ENCODE results near the gene HTR3C.
A peak's percentile ranks its signal among the peaks of the same experiment; 100 is the strongest.
"Not testable (repeated sequence)": the region's sequence is repeated elsewhere in the genome, so short reads cannot be mapped to it uniquely, and the experiment has no call there.

HTR3C gene

DNA sequence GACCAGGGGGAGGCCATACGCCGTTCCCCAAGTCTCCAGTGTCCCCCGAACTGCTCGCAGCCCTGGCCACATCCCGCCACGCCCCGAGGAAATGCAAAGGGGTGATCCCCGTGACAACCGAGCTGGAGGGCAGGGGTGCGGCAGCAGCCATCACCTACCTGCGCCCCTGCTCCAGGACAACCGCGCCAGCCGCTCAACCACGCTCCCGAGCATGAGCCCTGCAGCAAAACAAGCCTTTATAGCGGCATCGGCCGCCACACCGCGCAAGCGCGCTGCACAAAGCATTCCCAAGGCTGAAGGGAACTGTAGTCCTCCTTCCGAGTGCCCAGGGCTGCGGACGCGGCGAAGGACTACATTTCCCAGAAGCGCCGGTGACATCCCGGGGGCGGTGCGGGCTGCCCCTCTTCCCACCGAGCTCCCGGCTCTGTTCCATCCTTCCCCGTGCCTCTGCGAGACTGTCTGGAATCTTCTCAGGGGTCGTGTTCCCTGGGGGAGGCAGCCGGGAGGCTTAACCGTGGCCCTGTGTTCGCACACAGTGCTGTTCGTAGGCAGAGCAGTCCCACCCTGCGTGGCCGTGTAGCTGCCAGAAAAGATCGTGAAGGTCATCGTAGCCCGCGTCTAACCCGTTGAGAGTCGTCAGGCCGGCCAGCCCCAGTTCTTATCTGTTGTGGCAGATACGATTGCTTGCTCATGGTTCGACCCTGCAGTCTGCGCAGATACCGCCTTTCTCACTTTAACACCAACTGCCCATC is 35.0 kb upstream of the HTR3C start, which contains the start of gene ABCC5:
Gene ABCC5 (minus strand): TSS at position 213 of the 752 bp plus-strand sequence. CDS start 3,492 bp downstream, outside the sequence.
- peak within 1 kb of the TSS; percentile 89 for H3K4me3 ChIP-seq (ENCODE audit: low read depth, low read length)
- TF ChIP-seq, protein P1, sequence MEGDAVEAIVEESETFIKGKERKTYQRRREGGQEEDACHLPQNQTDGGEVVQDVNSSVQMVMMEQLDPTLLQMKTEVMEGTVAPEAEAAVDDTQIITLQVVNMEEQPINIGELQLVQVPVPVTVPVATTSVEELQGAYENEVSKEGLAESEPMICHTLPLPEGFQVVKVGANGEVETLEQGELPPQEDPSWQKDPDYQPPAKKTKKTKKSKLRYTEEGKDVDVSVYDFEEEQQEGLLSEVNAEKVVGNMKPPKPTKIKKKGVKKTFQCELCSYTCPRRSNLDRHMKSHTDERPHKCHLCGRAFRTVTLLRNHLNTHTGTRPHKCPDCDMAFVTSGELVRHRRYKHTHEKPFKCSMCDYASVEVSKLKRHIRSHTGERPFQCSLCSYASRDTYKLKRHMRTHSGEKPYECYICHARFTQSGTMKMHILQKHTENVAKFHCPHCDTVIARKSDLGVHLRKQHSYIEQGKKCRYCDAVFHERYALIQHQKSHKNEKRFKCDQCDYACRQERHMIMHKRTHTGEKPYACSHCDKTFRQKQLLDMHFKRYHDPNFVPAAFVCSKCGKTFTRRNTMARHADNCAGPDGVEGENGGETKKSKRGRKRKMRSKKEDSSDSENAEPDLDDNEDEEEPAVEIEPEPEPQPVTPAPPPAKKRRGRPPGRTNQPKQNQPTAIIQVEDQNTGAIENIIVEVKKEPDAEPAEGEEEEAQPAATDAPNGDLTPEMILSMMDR (IDR thresholded peaks at IDR 0.05; ENCODE audit: low read depth, low read length), result no peak
- TF ChIP-seq MYC (IDR thresholded peaks at IDR 0.05; ENCODE audit: low read depth, low read length) (0 out of 2 replicates have a peak, but pooled peaks have one; percentile 30), MAX (IDR thresholded peaks at IDR 0.05; ENCODE audit: low read depth, low read length) (peak; percentile 44; the same call in 1 of the 2 replicates), POLR2A (IDR thresholded peaks at IDR 0.05; ENCODE audit: extremely low read depth, insufficient read length) (peak; percentile 52)
- peak; percentile 91 for DNase-seq (ENCODE audit: low read depth)

DNA sequence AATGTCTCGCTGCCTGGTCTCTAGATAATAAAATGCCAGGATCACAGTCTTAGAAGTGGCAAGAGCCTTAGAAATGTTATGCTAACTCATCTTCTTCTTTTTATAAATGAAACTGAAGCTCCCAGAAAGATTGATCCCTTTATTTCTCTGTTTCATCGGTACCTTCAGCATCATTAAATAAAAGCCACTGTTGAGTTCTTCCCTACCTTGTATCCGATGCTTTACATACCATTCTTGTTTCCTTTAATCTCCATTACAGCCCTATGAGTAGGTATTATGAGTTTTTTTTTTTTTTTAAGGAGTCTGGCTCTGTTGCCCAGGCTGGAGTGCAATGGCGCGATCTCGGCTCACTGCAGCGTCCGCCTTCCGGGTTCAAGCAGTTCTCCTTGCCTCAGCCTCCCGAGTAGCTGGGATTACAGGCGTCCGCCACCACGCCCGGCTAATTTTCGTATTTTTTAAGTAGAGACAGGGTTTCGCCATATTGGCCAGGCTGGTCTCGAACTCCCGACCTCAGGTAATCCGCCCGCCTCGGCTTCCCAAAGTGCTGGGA is 34.3 kb upstream of the HTR3C start:
- H3K4me3 ChIP-seq (ENCODE audit: low read depth, low read length), result peak overlapping the region; percentile 89
- DNase-seq (ENCODE audit: low read depth), result no peak
- TF ChIP-seq, protein P1 (IDR thresholded peaks at IDR 0.05; ENCODE audit: low read depth, low read length), result no peak
- TF ChIP-seq MYC (IDR thresholded peaks at IDR 0.05; ENCODE audit: low read depth, low read length), result no peak
- TF ChIP-seq MAX (IDR thresholded peaks at IDR 0.05; ENCODE audit: low read depth, low read length), result no peak
- no peak for TF ChIP-seq POLR2A (IDR thresholded peaks at IDR 0.05; ENCODE audit: extremely low read depth, insufficient read length)

DNA sequence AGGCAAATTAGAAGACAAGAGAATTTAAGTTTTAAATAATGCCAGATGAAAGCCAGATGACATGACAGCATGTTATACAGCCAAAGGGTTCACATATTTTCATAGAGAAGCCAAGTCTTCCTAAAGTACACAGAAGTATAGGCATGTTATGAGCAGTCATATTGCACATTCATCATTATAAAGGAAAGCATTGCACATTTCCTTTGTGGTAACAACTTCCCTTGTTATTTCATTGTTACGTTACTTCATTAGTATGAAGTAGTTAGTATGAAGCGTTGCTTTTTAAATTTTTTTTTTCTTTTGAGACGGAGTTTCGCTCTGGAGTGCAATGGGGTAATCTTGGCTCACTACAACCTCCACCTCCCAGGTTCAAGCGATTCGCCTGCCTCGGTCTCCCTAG is 30.5 kb upstream of the HTR3C start:
- TF ChIP-seq MYC (IDR thresholded peaks at IDR 0.05; ENCODE audit: low read depth, low read length), result no peak
- TF ChIP-seq POLR2A (IDR thresholded peaks at IDR 0.05; ENCODE audit: extremely low read depth, insufficient read length), result no peak
- TF ChIP-seq MAX (IDR thresholded peaks at IDR 0.05; ENCODE audit: low read depth, low read length), result no peak
- TF ChIP-seq, protein P1 (IDR thresholded peaks at IDR 0.05; ENCODE audit: low read depth, low read length), result no peak
- H3K4me3 ChIP-seq (ENCODE audit: low read depth, low read length), result no peak overlapping the region
- DNase-seq (ENCODE audit: low read depth), result peak; percentile 62

GRCh38 chr3:184025256-184025655 is 27.6 kb upstream of the HTR3C start:
- H3K4me3 ChIP-seq (ENCODE audit: low read depth, low read length); DNase-seq (ENCODE audit: low read depth): not testable (repeated sequence)

- not testable (repeated sequence) for DNase-seq (ENCODE audit: low read depth); H3K4me3 ChIP-seq (ENCODE audit: low read depth, low read length)
Measured at GRCh38 chr3:184028275-184028890, 24.5 kb upstream of the HTR3C start.

DNA sequence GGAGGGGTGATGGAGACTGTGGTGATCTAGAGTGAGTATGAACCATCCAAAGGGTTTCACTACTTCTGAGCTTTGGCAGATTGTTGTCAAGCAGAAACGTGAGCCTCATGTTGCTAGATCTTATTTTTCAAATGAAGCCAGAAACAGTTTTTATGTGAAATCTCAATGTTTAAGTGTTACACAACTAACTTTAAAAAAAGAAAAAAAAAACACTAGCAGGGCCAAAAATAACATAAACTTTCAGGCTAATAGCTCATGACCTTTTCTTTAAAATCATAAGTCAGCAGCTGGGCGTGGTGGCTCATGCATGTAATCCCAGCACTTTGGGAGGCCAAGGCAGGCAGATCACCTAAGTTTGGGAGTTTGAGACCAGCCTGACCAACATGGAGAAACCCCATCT is 23.4 kb upstream of the HTR3C start:
- no peak overlapping the region for H3K4me3 ChIP-seq (ENCODE audit: low read depth, low read length)
- DNase-seq (ENCODE audit: low read depth), result no peak
- no peak for TF ChIP-seq MAX (IDR thresholded peaks at IDR 0.05; ENCODE audit: low read depth, low read length)
- TF ChIP-seq POLR2A (IDR thresholded peaks at IDR 0.05; ENCODE audit: extremely low read depth, insufficient read length), result no peak
- TF ChIP-seq, protein P1 (IDR thresholded peaks at IDR 0.05; ENCODE audit: low read depth, low read length), result no peak
- TF ChIP-seq MYC (IDR thresholded peaks at IDR 0.05; ENCODE audit: low read depth, low read length), result no peak

All from NB4 (cell line).